Hepatocyte (in vitro differentiated cells): ENCODE data around the gene ALG8.

ENCODE experiments used
- EZH2 ChIP-seq: fragments of 200-600 bp; sonication (generic); IDR thresholded peaks from 2 replicates; pipeline ENCODE4 v1.6.1; 2016; ENCODE audit warnings: antibody characterized with exemption, mild to moderate bottlenecking, borderline replicate concordance
- TF ChIP-seq, protein P1 (sequence below): fragments of 200-600 bp; sonication (generic); IDR thresholded peaks from 2 replicates; pipeline ENCODE4 v1.5.1; 2016; ENCODE audit warnings: antibody characterized with exemption, mild to moderate bottlenecking; ENCODE audit not compliant: poor library complexity

DNA sequence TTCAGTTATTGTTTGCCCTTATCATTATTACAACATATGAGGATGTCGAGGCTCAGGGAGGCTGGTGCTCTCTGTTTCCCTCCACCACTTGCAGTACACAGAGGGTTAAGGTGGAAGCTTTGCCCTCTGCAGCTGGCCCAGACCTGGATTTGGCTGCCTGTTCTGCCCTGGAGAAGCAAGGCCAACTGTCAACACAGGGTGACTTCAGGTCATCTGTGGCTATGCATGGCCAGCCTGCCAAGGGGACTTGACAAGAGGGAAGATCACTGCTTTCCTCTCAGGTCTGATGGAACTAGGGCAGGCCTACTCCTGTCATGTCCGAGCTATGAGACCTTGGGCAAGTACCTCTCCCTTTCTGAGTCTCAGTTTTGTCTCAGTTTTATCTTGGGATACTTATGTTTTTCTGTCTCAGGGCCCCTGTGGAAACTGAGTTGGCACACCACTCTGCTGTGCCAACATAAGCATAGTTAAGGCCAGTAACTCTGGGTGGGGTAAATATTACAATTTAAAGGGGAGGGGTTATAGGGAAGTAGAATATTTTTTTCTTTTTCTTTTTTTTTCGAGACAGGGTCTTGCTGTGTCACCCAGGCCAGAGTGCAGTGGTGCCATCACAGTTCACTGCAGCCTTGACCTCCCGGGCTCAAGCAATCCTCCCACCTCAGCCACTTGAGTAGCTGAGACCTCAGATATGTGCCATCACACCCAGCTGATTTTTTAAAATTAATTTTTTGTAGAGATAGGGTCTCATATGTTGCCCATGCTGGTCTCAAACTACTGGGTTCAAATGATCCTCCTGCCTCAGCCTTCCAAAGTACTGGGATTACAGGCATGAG lies 78.1 kb downstream of the ALG8 start:
- TF ChIP-seq EZH2 = no peak
- TF ChIP-seq, protein P1, sequence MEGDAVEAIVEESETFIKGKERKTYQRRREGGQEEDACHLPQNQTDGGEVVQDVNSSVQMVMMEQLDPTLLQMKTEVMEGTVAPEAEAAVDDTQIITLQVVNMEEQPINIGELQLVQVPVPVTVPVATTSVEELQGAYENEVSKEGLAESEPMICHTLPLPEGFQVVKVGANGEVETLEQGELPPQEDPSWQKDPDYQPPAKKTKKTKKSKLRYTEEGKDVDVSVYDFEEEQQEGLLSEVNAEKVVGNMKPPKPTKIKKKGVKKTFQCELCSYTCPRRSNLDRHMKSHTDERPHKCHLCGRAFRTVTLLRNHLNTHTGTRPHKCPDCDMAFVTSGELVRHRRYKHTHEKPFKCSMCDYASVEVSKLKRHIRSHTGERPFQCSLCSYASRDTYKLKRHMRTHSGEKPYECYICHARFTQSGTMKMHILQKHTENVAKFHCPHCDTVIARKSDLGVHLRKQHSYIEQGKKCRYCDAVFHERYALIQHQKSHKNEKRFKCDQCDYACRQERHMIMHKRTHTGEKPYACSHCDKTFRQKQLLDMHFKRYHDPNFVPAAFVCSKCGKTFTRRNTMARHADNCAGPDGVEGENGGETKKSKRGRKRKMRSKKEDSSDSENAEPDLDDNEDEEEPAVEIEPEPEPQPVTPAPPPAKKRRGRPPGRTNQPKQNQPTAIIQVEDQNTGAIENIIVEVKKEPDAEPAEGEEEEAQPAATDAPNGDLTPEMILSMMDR = no peak
